GM23338 (cell line): ENCODE data around the gene SLC66A2. TPM values are rescaled to one million over a fixed set of nuclear protein-coding genes. Genes with fewer than 3 reads are reported as not detected.

Experiments
- ATAC-seq: fragments of 200-7000 bp; cut with Tn5 transposase; 3 replicates; pipeline ENCODE4 v1.9.1; 2020
- DNase-seq: peaks from one replicate; pipeline ENCODE4 v3.0.0-alpha.2; 2015; ENCODE audit warnings: low spot score
- H2AFZ ChIP-seq: fragments of 200-600 bp; sonication (generic); 2 replicates; pipeline ENCODE4 v1.8.0; 2016; ENCODE audit warnings: antibody characterized with exemption, mild to moderate bottlenecking, moderate library complexity
- H3F3A ChIP-seq: fragments of 200-600 bp; sonication (generic); replicated peaks from 2 replicates; pipeline ENCODE4 v1.8.0; 2017; ENCODE audit warnings: antibody characterized with exemption, mixed run types, low read depth
- H3K27ac ChIP-seq: fragments of 200-600 bp; sonication (generic); 2 replicates; pipeline ENCODE4 v1.6.1; 2016; ENCODE audit warnings: low read depth
- H3K27me3 ChIP-seq: fragments of 200-600 bp; sonication (generic); 2 replicates; pipeline ENCODE4 v1.8.0; 2016; ENCODE audit warnings: mild to moderate bottlenecking, mixed run types, moderate library complexity; ENCODE audit not compliant: insufficient read depth
- H3K36me3 ChIP-seq: fragments of 200-600 bp; sonication (generic); 2 replicates; pipeline ENCODE4 v1.8.0; 2016; ENCODE audit warnings: mild to moderate bottlenecking; ENCODE audit not compliant: insufficient read depth
- H3K4me1 ChIP-seq: fragments of 200-600 bp; sonication (generic); 2 replicates; pipeline ENCODE4 v1.8.0; 2016; ENCODE audit warnings: mild to moderate bottlenecking, moderate library complexity; ENCODE audit not compliant: insufficient read depth
- H3K4me2 ChIP-seq: fragments of 200-600 bp; sonication (generic); 2 replicates; pipeline ENCODE4 v1.7.1; 2017; ENCODE audit warnings: mixed run types
- H3K4me3 ChIP-seq: fragments of 200-600 bp; sonication (generic); 2 replicates; pipeline ENCODE4 v1.6.1; 2016; ENCODE audit warnings: mixed run types
- H3K79me2 ChIP-seq: fragments of 200-600 bp; sonication (generic); replicated peaks from 2 replicates; pipeline ENCODE4 v1.8.0; 2017; ENCODE audit warnings: mild to moderate bottlenecking; ENCODE audit not compliant: insufficient read depth
- H3K9me2 ChIP-seq: fragments of 200-600 bp; sonication (generic); 2 replicates; pipeline ENCODE4 v1.8.0; 2017; ENCODE audit not compliant: insufficient read depth
- H4K20me1 ChIP-seq: fragments of 200-600 bp; sonication (generic); replicated peaks from 2 replicates; pipeline ENCODE4 v1.8.0; 2017; ENCODE audit warnings: mild to moderate bottlenecking; ENCODE audit not compliant: insufficient read depth
- H3K27ac Mint-ChIP-seq: 2 replicates; pipeline ENCODE4 v1.8.0; 2020; ENCODE audit warnings: inconsistent platforms, mild to moderate bottlenecking, moderate library complexity, mixed read lengths
- H3K27me3 Mint-ChIP-seq: 3 replicates; pipeline ENCODE4 v1.8.0; 2022; ENCODE audit warnings: low read depth, mild to moderate bottlenecking, moderate library complexity, mixed read lengths, inconsistent platforms; ENCODE audit not compliant: insufficient read depth, poor library complexity
- H3K36me3 Mint-ChIP-seq: 3 replicates; pipeline ENCODE4 v1.8.0; 2021; ENCODE audit warnings: low read depth, mild to moderate bottlenecking, inconsistent platforms, moderate library complexity, mixed read lengths
- H3K4me1 Mint-ChIP-seq: 3 replicates; pipeline ENCODE4 v1.8.0; 2020; ENCODE audit warnings: mild to moderate bottlenecking, inconsistent platforms, mixed read lengths
- H3K4me3 Mint-ChIP-seq: 3 replicates; pipeline ENCODE4 v1.8.0; 2021; ENCODE audit warnings: moderate library complexity, mild to moderate bottlenecking, inconsistent platforms, mixed read lengths
- H3K9me3 Mint-ChIP-seq: 3 replicates; pipeline ENCODE4 v1.8.0; 2020; ENCODE audit warnings: moderate library complexity, mild to moderate bottlenecking, inconsistent platforms, mixed read lengths
- EZH2 ChIP-seq: fragments of 200-600 bp; sonication (generic); IDR thresholded peaks from one replicate; pipeline ENCODE4 v1.8.0; 2017; ENCODE audit warnings: antibody characterized with exemption, mild to moderate bottlenecking, low read depth; ENCODE audit not compliant: unreplicated experiment
- EZH2phosphoT487 ChIP-seq: fragments of 200-600 bp; sonication (generic); IDR thresholded peaks from one replicate; pipeline ENCODE4 v1.8.1; 2018; ENCODE audit warnings: antibody characterized with exemption; ENCODE audit not compliant: unreplicated experiment
- JUNB ChIP-seq: IDR thresholded peaks from one replicate; pipeline ENCODE4 v1.6.1; 2016; ENCODE audit warnings: antibody characterized with exemption; ENCODE audit not compliant: unreplicated experiment
- POLR2AphosphoS5 ChIP-seq: IDR thresholded peaks from 2 replicates; pipeline ENCODE4 v1.6.1; 2016; ENCODE audit warnings: antibody characterized with exemption, low read depth
- STAT1 ChIP-seq: IDR thresholded peaks from one replicate; pipeline ENCODE4 v1.6.1; 2016; ENCODE audit warnings: antibody characterized with exemption; ENCODE audit not compliant: unreplicated experiment
- ZNF114 ChIP-seq: fragments of 250-450 bp; sonication (Bioruptor Pico); IDR thresholded peaks from 2 replicates; pipeline ENCODE4 v1.5.0; 2020; ENCODE audit warnings: mild to moderate bottlenecking, moderate library complexity
- polyA plus RNA-seq: library from polyadenylated mRNA; unstranded; fragments of >200 nt; fragmentation: Nextera tagmentation; extraction: Ambion mirVana; gene quantifications from 2 replicates; pipeline ENCODE4 v1.2.1, GENCODE V29; 2016
- total RNA-seq: library from RNA; depleted of rRNA; stranded (reverse); fragments of >200 nt; shearing (Covaris generic); gene quantifications from 2 replicates; pipeline ENCODE4 v1.2.3, GENCODE V29; 2014
- TF ChIP-seq, protein P1 (sequence below), 2 experiments: fragments of 200-600 bp in 1 of 2; sonication (generic) in 1 of 2; conservative IDR thresholded peaks; 2 replicates each; pipeline versions ENCODE4 v1.5.1 to v1.6.1; 2016 to 2017; ENCODE audit warnings: antibody characterized with exemption in 2 of 2, low read depth in 2 of 2, mild to moderate bottlenecking in 2 of 2, moderate library complexity in 1 of 2
- TF ChIP-seq, protein P2 (sequence below): IDR thresholded peaks from one replicate; pipeline ENCODE4 v1.6.1; 2018; ENCODE audit warnings: antibody characterized with exemption; ENCODE audit not compliant: unreplicated experiment
- TF ChIP-seq, protein P3 (sequence below): IDR thresholded peaks from 2 replicates; pipeline ENCODE4 v1.6.1; 2016; ENCODE audit warnings: antibody characterized with exemption

The SLC66A2 gene
- total and polyA plus RNA-seq, 2 experiments from 2014 or later = 4.0 to 18.1 TPM

DNA sequence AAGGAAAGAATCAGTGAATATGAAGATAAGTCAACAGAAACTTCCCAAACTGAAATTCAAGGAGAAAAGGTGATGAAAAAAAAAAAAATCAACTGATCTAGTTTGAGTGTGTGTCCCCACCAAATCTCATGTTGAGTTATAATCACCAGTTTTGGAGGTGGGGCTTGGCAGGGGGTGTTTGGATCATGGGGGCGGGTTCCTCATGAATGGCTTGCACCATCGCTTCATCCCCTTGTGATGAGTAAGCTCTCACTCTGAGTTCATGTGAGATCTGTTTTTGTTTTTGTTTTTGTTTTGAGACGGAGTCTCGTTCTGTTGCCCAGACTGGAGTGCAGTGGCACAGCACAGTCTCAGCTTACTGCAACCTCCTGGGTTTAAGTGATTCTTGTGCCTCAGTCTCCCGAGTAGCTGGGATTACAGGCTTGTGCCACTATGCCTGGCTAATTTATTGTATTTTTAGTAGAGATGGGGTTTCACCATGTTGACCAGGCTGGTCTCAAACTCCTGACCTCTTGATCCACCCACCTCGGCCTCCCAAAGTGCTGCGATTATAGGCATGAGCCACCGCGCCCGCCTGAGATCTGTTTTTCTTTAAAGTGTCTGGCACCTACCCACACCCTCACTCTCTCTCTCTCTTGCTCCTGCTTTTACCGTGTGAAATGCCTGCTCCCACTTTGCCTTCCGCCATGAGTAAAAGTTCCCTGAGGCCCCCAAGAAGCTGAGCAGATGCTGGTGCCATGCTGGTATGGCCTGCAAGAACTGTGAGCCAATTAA, 4.0 kb upstream of the SLC66A2 start:
- H3K27ac ChIP-seq = no peak overlapping the region
- TF ChIP-seq STAT1 (no peak), EZH2phosphoT487 (no peak), EZH2 (no peak), POLR2AphosphoS5 (no peak), ZNF114 (CRISPR knock-in tag) (no peak), JUNB (no peak)
- TF ChIP-seq, protein P1, sequence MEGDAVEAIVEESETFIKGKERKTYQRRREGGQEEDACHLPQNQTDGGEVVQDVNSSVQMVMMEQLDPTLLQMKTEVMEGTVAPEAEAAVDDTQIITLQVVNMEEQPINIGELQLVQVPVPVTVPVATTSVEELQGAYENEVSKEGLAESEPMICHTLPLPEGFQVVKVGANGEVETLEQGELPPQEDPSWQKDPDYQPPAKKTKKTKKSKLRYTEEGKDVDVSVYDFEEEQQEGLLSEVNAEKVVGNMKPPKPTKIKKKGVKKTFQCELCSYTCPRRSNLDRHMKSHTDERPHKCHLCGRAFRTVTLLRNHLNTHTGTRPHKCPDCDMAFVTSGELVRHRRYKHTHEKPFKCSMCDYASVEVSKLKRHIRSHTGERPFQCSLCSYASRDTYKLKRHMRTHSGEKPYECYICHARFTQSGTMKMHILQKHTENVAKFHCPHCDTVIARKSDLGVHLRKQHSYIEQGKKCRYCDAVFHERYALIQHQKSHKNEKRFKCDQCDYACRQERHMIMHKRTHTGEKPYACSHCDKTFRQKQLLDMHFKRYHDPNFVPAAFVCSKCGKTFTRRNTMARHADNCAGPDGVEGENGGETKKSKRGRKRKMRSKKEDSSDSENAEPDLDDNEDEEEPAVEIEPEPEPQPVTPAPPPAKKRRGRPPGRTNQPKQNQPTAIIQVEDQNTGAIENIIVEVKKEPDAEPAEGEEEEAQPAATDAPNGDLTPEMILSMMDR (conservative IDR thresholded peaks at IDR 0.05; ENCODE audit: low read depth in 2 of 2) = no peak
- TF ChIP-seq, protein P2, sequence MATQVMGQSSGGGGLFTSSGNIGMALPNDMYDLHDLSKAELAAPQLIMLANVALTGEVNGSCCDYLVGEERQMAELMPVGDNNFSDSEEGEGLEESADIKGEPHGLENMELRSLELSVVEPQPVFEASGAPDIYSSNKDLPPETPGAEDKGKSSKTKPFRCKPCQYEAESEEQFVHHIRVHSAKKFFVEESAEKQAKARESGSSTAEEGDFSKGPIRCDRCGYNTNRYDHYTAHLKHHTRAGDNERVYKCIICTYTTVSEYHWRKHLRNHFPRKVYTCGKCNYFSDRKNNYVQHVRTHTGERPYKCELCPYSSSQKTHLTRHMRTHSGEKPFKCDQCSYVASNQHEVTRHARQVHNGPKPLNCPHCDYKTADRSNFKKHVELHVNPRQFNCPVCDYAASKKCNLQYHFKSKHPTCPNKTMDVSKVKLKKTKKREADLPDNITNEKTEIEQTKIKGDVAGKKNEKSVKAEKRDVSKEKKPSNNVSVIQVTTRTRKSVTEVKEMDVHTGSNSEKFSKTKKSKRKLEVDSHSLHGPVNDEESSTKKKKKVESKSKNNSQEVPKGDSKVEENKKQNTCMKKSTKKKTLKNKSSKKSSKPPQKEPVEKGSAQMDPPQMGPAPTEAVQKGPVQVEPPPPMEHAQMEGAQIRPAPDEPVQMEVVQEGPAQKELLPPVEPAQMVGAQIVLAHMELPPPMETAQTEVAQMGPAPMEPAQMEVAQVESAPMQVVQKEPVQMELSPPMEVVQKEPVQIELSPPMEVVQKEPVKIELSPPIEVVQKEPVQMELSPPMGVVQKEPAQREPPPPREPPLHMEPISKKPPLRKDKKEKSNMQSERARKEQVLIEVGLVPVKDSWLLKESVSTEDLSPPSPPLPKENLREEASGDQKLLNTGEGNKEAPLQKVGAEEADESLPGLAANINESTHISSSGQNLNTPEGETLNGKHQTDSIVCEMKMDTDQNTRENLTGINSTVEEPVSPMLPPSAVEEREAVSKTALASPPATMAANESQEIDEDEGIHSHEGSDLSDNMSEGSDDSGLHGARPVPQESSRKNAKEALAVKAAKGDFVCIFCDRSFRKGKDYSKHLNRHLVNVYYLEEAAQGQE = no peak
- TF ChIP-seq, protein P3, sequence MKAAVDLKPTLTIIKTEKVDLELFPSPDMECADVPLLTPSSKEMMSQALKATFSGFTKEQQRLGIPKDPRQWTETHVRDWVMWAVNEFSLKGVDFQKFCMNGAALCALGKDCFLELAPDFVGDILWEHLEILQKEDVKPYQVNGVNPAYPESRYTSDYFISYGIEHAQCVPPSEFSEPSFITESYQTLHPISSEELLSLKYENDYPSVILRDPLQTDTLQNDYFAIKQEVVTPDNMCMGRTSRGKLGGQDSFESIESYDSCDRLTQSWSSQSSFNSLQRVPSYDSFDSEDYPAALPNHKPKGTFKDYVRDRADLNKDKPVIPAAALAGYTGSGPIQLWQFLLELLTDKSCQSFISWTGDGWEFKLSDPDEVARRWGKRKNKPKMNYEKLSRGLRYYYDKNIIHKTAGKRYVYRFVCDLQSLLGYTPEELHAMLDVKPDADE = no peak
- H3K27ac Mint-ChIP-seq = no peak overlapping the region

More for the DNA sequence above, 4.0 kb upstream of the SLC66A2 start:
- peaks cover 7% of the 10 kb centered on the region for H4K20me1 ChIP-seq
- no peaks in the 10 kb centered on the region for H3K9me2 ChIP-seq
- Mint-ChIP-seq H3K9me3 (no peaks in the 10 kb centered on the region), H3K4me3 (no peak overlapping the region), H3K4me1 (peaks cover 23% of the 10 kb centered on the region), H3K36me3 (no peaks in the 10 kb centered on the region; the same call in 2 of the 3 replicates), H3K27me3 (peaks cover 71% of the 10 kb centered on the region)
- ATAC-seq (no peak), DNase-seq (no peak)
- no peak overlapping the region for H3K4me3 ChIP-seq
- no peaks in the 10 kb centered on the region for H3K36me3 ChIP-seq
- 0 out of 2 replicates have a peak, but pooled peaks cover 2% of the 10 kb centered on the region for H3F3A ChIP-seq
- no peak overlapping the region for H2AFZ ChIP-seq
- no peaks in the 10 kb centered on the region for H3K79me2 ChIP-seq
- H3K4me2 ChIP-seq = no peak overlapping the region
- peaks cover 86% of the 10 kb centered on the region for H3K27me3 ChIP-seq
- H3K4me1 ChIP-seq = peaks cover 20% of the 10 kb centered on the region
